T-cell (primary cell): Measurements from ENCODE around the gene TMEM116. TPM values are rescaled to one million over a fixed set of nuclear protein-coding genes. Genes with fewer than 3 reads are reported as not detected.

ENCODE experiments used
- ATAC-seq, 4 experiments: fragments of 200-7000 bp in 3 of 4; fragments of 150-1000 bp in 1 of 4; cut with Tn5 transposase; replicated peaks in 1 of 4; 1 replicate in 3 of 4; 2 replicates in 1 of 4; pipeline ENCODE4 v1.10.0; 2021; ENCODE audit warnings: moderate library complexity in 3 of 4, mild to moderate bottlenecking in 2 of 4, moderate number of reproducible peaks in 1 of 4
- CTCF ChIA-PET, 2 donors: fragments of 300-600 bp; sonication (Branson Sonifier 250); formaldehyde crosslinking; loops; one replicate each; lab custom pipeline; 2022; ENCODE audit warnings: antibody characterized with exemption in 2 of 2; lab: Charles Lee
- POLR2A ChIA-PET, 2 donors: fragments of 300-600 bp; sonication (Branson Sonifier 250); formaldehyde crosslinking; loops; one replicate each; lab custom pipeline; 2022; ENCODE audit warnings: antibody characterized with exemption in 2 of 2; lab: Charles Lee
- DNase-seq, 35 experiments: peaks; one replicate each; pipeline versions ENCODE4 v3.0.0 to v3.0.0-alpha.2; 2013 to 2023
- H3K27ac ChIP-seq: one replicate; pipeline ENCODE4 v1.5.1; 2013; ENCODE audit warnings: low read length
- H3K27me3 ChIP-seq, 2 experiments: replicated peaks in 1 of 2; 1 replicate in 1 of 2; 2 replicates in 1 of 2; pipeline versions ENCODE4 v1.6.1 to v1.7.0; 2013; ENCODE audit warnings: low read length in 1 of 2, mixed read lengths in 1 of 2; ENCODE audit not compliant: control insufficient read depth in 2 of 2, insufficient read depth in 2 of 2; ENCODE audit errors: extremely low read depth in 1 of 2
- H3K36me3 ChIP-seq, 2 donors: 1 replicate in 1 of 2; 2 replicates in 1 of 2; pipeline versions ENCODE4 v1.6.1 to v1.7.0; 2013; ENCODE audit warnings: low read length in 1 of 2; ENCODE audit not compliant: control insufficient read depth in 2 of 2, insufficient read depth in 1 of 2; ENCODE audit errors: extremely low read depth in 1 of 2
- H3K4me1 ChIP-seq, 2 experiments: 1 replicate in 1 of 2; 2 replicates in 1 of 2; pipeline versions ENCODE4 v1.6.1 to v1.7.0; 2013; ENCODE audit warnings: low read length in 2 of 2, mixed read lengths in 1 of 2; ENCODE audit not compliant: insufficient read depth in 2 of 2, control insufficient read depth in 1 of 2; ENCODE audit errors: extremely low read depth in 1 of 2
- H3K4me3 ChIP-seq, 2 donors: 1 replicate in 1 of 2; 2 replicates in 1 of 2; pipeline versions ENCODE4 v1.5.1 to v1.7.0; 2013; ENCODE audit warnings: mild to moderate bottlenecking in 2 of 2, low read length in 1 of 2, moderate library complexity in 1 of 2; ENCODE audit not compliant: control insufficient read depth in 1 of 2; ENCODE audit errors: extremely low read depth in 1 of 2
- H3K9me3 ChIP-seq: 2 replicates; pipeline ENCODE4 v1.7.0; 2013
- H3K27ac Mint-ChIP-seq, 2 donors: one replicate each; pipeline ENCODE4 v1.8.0; 2020 to 2021; ENCODE audit warnings: mild to moderate bottlenecking in 2 of 2, mixed read lengths in 2 of 2
- H3K27me3 Mint-ChIP-seq, 2 donors: one replicate each; pipeline ENCODE4 v1.8.0; 2021 to 2022; ENCODE audit warnings: mixed read lengths in 2 of 2
- H3K36me3 Mint-ChIP-seq: one replicate; pipeline ENCODE4 v1.8.0; 2021; ENCODE audit warnings: mixed read lengths
- H3K4me1 Mint-ChIP-seq, 3 donors: one replicate each; pipeline ENCODE4 v1.8.0; 2020 to 2022; ENCODE audit warnings: mixed read lengths in 3 of 3, mild to moderate bottlenecking in 1 of 3
- H3K4me3 Mint-ChIP-seq, 3 donors: one replicate each; pipeline ENCODE4 v1.8.0; 2020 to 2022; ENCODE audit warnings: mild to moderate bottlenecking in 3 of 3, mixed read lengths in 3 of 3, moderate library complexity in 3 of 3
- H3K9me3 Mint-ChIP-seq, 3 donors: one replicate each; pipeline ENCODE4 v1.8.0; 2020 to 2022; ENCODE audit warnings: mixed read lengths in 3 of 3
- WGBS: methylation state at CpG from one replicate; pipeline ENCODE4 v1.1.5; 2013; ENCODE audit warnings: missing lambda C conversion rate; ENCODE audit not compliant: insufficient coverage; 5-methylcytosine and 5-hydroxymethylcytosine counted together
- total RNA-seq, 35 experiments: library from RNA in 6 of 35; stranded (reverse) in 6 of 35; fragments of 120-200 nt in 1 of 35; gene quantifications; one replicate each; pipeline versions ENCODE4 v1.2.1 to v1.2.4 and lab custom pipeline; 2013 to 2026

The TMEM116 gene
- total RNA-seq, 5 donors from 2014 or later (not counting 1 experiment from before 2014, with no cell fraction given) = 16.0 to 27.2 (median 25.8) TPM

DNA sequence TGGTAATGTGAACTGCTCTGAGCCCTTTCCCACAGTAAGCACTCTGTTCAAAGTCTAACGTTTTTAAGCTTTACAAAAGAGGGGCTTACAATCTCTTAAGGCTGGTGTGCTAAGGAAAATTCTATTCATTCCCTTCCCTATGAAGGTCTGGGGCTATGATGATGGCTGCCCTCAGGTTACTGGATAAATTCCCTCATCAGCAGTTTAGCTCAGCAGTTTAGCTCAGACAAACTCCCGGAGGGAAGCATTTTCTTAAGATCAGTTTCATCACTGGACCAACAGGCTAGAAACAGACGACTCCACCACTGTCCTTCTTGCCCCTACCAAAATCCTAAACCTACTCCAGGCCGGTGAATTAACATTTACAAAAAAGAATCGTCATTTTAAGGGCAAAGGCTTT is 19.3 kb upstream of the TMEM116 start:
- H3K27me3 Mint-ChIP-seq = no peaks in the 10 kb centered on the region
- no peak overlapping the region for H3K4me3 ChIP-seq
- ChIA-PET POLR2A (no interaction called here), CTCF (interaction anchor here (0.5 to 1.3 kb wide), 3 partner anchors 10 to 41 kb away, joined by 3 read pairs; no protein-coding TSS in a partner anchor)
- H3K36me3 ChIP-seq = peaks cover 4 to 57% of the 10 kb centered on the region in 2 donors
- 100% methylated on average over 1 of the region's 5 CpGs for WGBS
- ATAC-seq (no peak), DNase-seq (no peak)
- H3K4me1 Mint-ChIP-seq = peaks cover 3 to 6% (median 5%) of the 10 kb centered on the region in 3 donors
- H3K27ac ChIP-seq = no peak overlapping the region
- H3K27me3 ChIP-seq = no peaks in the 10 kb centered on the region
- H3K9me3 ChIP-seq = no peaks in the 10 kb centered on the region
- H3K4me1 ChIP-seq = no peaks in the 10 kb centered on the region
- no peaks in the 10 kb centered on the region for H3K9me3 Mint-ChIP-seq
- peaks cover 30% of the 10 kb centered on the region for H3K36me3 Mint-ChIP-seq
- no peak overlapping the region for H3K4me3 Mint-ChIP-seq
- H3K27ac Mint-ChIP-seq = peak overlapping the region; percentile 11 to 36

DNA sequence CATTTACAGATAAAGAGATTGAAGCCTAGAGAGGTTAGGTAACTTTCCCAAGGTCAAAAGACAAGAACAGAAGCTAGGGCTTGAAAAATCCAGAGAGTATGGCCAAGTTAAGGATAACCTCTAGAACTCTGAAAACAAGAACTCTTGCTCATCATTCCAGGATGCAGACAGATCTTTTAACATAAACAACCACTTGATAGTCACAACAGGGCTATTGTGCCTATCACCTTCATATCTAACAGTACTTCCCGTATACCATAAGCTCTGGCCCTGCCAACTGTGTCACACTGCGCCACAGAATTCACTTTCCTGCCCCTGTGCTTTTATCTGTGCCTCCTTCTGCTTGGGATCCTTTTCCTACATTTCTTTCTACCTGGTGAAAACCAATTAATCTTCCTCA is 18.5 kb upstream of the TMEM116 start:
- Histone ChIP-seq H3K4me3 (no peak overlapping the region), H3K36me3 (peaks cover 4 to 52% of the 10 kb centered on the region in 2 donors), H3K9me3 (no peaks in the 10 kb centered on the region), H3K27me3 (no peaks in the 10 kb centered on the region), H3K27ac (no peak overlapping the region), H3K4me1 (no peaks in the 10 kb centered on the region)
- no peak overlapping the region for H3K4me3 Mint-ChIP-seq
- no peaks in the 10 kb centered on the region for H3K27me3 Mint-ChIP-seq
- ChIA-PET POLR2A (interaction anchor here in 1 of 2 donors (0.5 kb wide), 1 partner anchor 28 kb away, joined by 3 read pairs; no protein-coding TSS in a partner anchor), CTCF (interaction anchor here in 1 of 2 donors (1.3 kb wide), 1 partner anchor 11 kb away, joined by 3 read pairs; no protein-coding TSS in a partner anchor)
- DNase-seq (no peak), ATAC-seq (no peak)
- no peaks in the 10 kb centered on the region for H3K9me3 Mint-ChIP-seq
- 86% methylated on average over 2 of the region's 2 CpGs for WGBS
- H3K36me3 Mint-ChIP-seq = peaks cover 30% of the 10 kb centered on the region
- peaks cover 5 to 10% (median 8%) of the 10 kb centered on the region in 3 donors for H3K4me1 Mint-ChIP-seq
- peak overlapping the region in 1 of 2 donors; percentile 19 for H3K27ac Mint-ChIP-seq

GRCh38 chr12:112029301-112029700 is 16.3 kb upstream of the TMEM116 start:
- no peak for ATAC-seq
- H3K4me1 ChIP-seq = peaks cover 2 to 4% of the 10 kb centered on the region in 2 experiments
- H3K4me3 ChIP-seq = no peak overlapping the region
- Mint-ChIP-seq H3K4me3 (no peak overlapping the region), H3K4me1 (peaks cover 15 to 22% (median 19%) of the 10 kb centered on the region in 3 donors), H3K36me3 (peaks cover 36% of the 10 kb centered on the region), H3K27me3 (no peaks in the 10 kb centered on the region), H3K9me3 (no peaks in the 10 kb centered on the region), H3K27ac (peak overlapping the region; percentile 40 to 48)
- no peak overlapping the region for H3K27ac ChIP-seq
- ChIA-PET POLR2A (interaction anchor here in 1 of 2 donors (0.7 kb wide), 1 partner anchor 21 kb away, joined by 3 read pairs; no protein-coding TSS in a partner anchor), CTCF (interaction anchor here in 1 of 2 donors (0.8 to 2.3 kb wide), 2 partner anchors 16 to 84 kb away, joined by 3 to 5 read pairs; partner anchors contain the start of genes ERP29 and TMEM116)
- no CpG with 5 or more reads among the region's 2 CpGs for WGBS
- no peaks in the 10 kb centered on the region for H3K9me3 ChIP-seq
- DNase-seq = no peak
- H3K36me3 ChIP-seq = peaks cover 4 to 46% of the 10 kb centered on the region in 2 donors
- H3K27me3 ChIP-seq = no peaks in the 10 kb centered on the region

- Mint-ChIP-seq H3K9me3 (no peaks in the 10 kb centered on the region), H3K36me3 (peaks cover 39% of the 10 kb centered on the region), H3K27ac (peak overlapping the region; percentile 74 to 75), H3K27me3 (no peaks in the 10 kb centered on the region), H3K4me3 (no peak overlapping the region), H3K4me1 (peaks cover 22 to 32% (median 30%) of the 10 kb centered on the region in 3 donors)
- ChIA-PET CTCF (interaction anchor here (0.6 to 3.6 kb wide), 4 partner anchors 11 to 478 kb away, joined by 3 to 21 read pairs (median 3); partner anchors contain the start of genes ERP29 (in 1 of the 2) and TMEM116 (in 1 of the 2)), POLR2A (no interaction called here)
- Histone ChIP-seq H3K27ac (peak overlapping the region; percentile 25), H3K9me3 (no peaks in the 10 kb centered on the region), H3K36me3 (peaks cover 3 to 59% of the 10 kb centered on the region in 2 donors), H3K27me3 (no peaks in the 10 kb centered on the region), H3K4me1 (peaks cover 2 to 11% of the 10 kb centered on the region in 2 experiments), H3K4me3 (no peak overlapping the region)
- ATAC-seq (peak in 1 of 4 experiments; percentile 40), DNase-seq (no peak)
- 84% methylated on average over 4 of the region's 4 CpGs for WGBS
Observed at GRCh38 chr12:112025808-112026375, 12.9 kb upstream of the TMEM116 start.

DNA sequence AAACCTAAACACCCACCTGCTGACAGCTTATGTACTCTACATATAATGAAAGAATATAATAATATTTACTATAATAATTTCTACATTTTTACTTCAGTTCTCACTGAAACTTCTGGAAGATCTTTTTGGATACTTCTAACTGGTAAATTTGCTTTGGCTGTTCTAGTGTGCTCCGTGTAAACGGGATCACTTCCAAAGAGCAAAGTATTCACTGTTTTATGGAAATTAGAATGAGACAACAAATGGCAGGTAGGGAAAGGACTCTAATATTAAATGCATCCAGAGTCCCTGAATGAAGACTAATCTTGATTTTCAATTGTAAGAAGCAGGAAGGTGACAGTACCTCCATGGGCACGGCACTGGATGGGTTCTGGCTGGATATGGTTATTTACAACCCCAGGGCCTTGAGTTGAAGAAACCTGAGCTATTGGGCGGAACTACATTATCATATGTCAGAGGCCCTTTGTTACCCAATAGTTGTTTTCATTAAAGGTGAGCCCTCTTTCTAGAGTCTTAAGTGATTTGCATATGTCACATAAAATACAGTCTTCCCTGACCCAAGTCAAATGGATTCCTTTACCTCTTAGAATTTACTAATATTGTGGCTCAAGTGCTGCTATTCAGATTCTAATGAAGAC is 10.9 kb upstream of the TMEM116 start:
- no peak overlapping the region for H3K4me3 ChIP-seq
- Mint-ChIP-seq H3K4me3 (no peak overlapping the region), H3K9me3 (no peaks in the 10 kb centered on the region), H3K27ac (peak overlapping the region in 1 of 2 donors; percentile 7), H3K36me3 (peaks cover 37% of the 10 kb centered on the region), H3K27me3 (no peaks in the 10 kb centered on the region), H3K4me1 (peaks cover 38 to 48% (median 38%) of the 10 kb centered on the region in 3 donors)
- ChIA-PET CTCF (interaction anchor here in 1 of 2 donors (0.6 to 3.6 kb wide), 3 partner anchors 10 to 805 kb away, joined by 3 to 21 read pairs (median 5); partner anchors contain the start of genes ERP29 and TMEM116), POLR2A (interaction anchor here (0.5 kb wide), 2 partner anchors 63 to 459 kb away, joined by 3 to 5 read pairs; no protein-coding TSS in a partner anchor)
- H3K36me3 ChIP-seq = peaks cover 7 to 68% of the 10 kb centered on the region in 2 donors
- peaks cover 2 to 18% of the 10 kb centered on the region in 2 experiments for H3K4me1 ChIP-seq
- 93% methylated on average over 2 of the region's 4 CpGs for WGBS
- DNase-seq (no peak), ATAC-seq (no peak)
- no peak overlapping the region for H3K27ac ChIP-seq
- no peaks in the 10 kb centered on the region for H3K27me3 ChIP-seq
- H3K9me3 ChIP-seq = no peaks in the 10 kb centered on the region
